ENCODE data around the gene GRIP1.

Gene GRIP1

GRCh38 chr12:66598608-66599007 is 80.3 kb downstream of the GRIP1 start:
- DNase-seq: no peak

DNA sequence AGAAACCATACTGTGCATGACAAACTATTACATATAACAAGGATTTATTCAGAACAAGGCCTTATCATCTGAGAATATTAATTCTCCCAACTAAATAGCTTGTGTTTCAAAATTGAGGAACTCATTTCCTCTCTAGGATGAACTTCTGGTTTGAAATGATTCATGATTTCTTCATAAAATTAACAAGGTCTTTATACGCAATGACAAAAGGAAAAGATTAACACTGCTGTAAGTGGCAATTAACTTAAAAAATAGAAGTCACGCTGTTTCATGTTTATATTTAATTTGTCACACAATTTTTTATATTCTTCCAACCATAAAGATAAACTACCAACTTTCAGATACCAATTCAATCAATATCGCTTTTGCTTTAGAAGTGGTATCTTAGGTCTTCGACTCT is 80.8 kb downstream of the GRIP1 start:
- no peak for DNase-seq

GRCh38 chr12:66596199-66596598 is 82.7 kb downstream of the GRIP1 start:
- DNase-seq: no peak

DNA sequence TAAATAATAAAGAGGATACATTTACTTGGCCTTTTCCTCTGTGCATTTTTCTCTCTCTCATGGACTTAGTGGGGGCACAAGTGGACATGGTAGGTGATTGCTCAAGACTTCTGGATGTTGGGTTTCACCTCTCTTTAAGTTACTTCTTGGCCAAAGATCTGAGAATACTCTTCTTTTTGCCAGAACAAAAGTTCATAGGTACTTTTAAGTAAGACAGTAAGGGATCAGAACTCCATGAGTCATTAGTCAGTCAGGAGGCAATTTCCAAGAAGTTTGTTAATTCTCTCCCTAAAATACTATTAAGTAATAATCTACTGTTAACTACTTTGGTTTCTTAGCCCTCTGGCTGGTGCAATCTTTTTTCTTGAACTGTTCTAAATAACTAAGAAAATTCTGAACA is 84.2 kb downstream of the GRIP1 start:
- DNase-seq: no peak

GRCh38 chr12:66590275-66590985 is 88.4 kb downstream of the GRIP1 start:
- no peak for DNase-seq

- no peak for DNase-seq
Measured at GRCh38 chr12:66589095-66589494, 89.8 kb downstream of the GRIP1 start.

DNA sequence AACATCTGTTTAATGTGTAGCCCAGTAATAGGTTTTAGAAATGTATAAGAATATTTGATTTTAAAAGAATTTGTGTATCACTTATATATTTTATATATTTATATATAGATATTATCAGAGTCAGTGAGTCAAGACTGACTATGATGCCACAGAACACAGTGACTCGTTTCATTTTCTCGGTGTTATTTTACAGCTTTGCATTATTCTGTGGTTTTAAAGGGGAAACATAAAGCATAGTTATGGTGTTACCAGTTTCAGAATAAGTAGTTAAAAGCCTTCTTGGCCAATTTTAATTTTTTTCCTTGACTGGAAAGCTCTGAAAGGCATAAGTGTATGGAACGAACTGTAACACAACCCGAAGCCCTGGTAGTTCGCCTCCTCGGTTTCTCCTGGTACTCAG is 91.0 kb downstream of the GRIP1 start:
- DNase-seq: no peak

DNA sequence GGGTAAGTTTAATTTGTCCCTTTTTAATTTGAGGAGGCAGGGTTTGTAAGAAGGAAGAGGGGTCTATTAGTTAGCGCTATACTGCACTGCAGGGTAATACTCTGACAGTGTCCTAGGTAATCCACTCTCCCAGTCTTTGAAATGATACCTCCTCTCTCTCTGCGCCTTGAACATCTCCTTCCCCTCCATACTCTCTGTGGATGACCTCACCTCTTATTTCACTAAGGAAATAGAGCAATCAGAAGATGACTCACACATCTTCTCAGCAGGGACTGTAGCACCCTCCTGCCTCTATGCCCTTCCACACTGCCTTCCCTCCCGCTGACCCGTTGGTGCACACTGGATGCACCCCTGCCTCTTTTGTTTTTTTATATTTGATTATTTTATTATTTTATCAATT is 94.2 kb downstream of the GRIP1 start:
- DNase-seq: no peak

- DNase-seq: no peak
Measured at GRCh38 chr12:66573605-66574004, 105.3 kb downstream of the GRIP1 start.

GRCh38 chr12:66572845-66573244 is 106.0 kb downstream of the GRIP1 start:
- no peak for DNase-seq

- no peak for DNase-seq
Measured at GRCh38 chr12:66571361-66571915, 107.4 kb downstream of the GRIP1 start.

DNA sequence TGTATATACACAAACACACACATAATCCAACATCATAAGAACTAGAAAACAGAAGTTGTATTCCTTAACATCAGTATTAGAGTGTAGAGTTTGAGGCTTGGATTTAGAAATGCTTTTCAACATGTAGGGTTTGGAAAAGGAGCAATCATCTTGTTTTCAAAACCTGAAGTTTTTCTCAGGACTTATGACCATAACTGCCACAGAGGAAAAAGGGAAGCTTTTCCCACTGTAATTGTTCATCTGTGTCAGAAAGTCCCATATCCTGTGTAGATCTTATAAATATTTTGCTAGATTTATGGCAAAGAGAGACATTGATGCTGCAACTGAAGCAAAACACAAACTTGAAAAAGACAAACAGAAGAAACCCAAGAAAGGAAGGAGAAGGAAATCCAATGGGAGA is 115.7 kb downstream of the GRIP1 start:
- DNase-seq: no peak

- no peak for DNase-seq
Measured at GRCh38 chr12:66555113-66555512, 123.8 kb downstream of the GRIP1 start.

- no peak for DNase-seq
Measured at GRCh38 chr12:66552716-66553115, 126.2 kb downstream of the GRIP1 start.

DNA sequence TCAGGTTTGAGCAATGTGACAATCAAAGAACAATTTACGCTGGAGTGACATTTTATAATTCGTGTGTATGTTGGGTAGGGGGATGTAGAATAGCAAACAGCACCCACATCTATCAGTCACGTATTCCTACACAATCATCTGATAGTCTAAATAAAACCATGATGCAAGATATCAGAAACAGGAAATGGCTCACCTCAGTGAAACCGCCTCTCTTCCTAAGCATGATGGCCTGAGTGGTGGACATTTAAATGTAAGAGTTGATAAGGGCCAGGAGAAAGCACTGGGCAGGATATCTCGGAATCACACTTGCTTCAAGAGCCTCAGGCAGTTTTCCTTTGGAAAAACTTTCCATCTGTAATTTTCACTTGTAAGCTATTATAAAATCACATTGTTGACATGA is 128.2 kb downstream of the GRIP1 start:
- DNase-seq: no peak

GRCh38 chr12:66549050-66549389 is 129.9 kb downstream of the GRIP1 start:
- DNase-seq: no peak

DNA sequence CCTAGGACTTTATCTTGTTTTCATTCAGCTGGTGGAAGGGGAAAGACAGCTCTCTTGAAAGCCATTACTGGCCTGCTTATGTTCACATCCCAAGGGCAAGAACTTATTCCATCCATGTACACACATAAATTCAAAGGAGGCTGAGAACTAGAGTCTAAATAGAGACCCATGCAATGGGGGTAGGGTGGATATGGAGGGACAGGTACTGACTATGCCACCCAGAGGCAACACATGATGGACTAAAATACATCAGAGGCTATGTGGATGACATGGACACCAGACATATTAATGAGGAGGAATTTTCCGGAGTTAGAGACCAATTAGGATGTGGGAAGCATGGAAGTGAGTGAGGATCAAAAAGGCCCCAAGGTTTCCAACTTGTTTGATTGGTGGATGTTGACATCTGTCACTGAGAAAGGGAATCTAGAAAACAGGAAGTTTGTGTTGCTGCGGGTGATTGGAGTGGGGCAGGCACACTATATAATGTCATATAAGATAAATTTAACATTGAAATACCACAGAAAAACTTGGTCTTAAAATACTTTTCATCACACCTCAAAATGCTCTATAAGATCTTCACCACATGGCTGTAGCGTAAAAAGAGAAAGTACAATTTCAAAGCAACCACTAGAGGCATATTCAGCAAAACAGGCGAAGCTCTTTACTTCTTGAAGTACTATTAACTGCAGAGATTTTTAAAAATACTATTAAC is 130.4 kb downstream of the GRIP1 start:
- DNase-seq: no peak

- DNase-seq: no peak
Measured at GRCh38 chr12:66541426-66541825, 137.4 kb downstream of the GRIP1 start.

- DNase-seq: no peak
Measured at GRCh38 chr12:66539431-66539830, 139.4 kb downstream of the GRIP1 start.

DNA sequence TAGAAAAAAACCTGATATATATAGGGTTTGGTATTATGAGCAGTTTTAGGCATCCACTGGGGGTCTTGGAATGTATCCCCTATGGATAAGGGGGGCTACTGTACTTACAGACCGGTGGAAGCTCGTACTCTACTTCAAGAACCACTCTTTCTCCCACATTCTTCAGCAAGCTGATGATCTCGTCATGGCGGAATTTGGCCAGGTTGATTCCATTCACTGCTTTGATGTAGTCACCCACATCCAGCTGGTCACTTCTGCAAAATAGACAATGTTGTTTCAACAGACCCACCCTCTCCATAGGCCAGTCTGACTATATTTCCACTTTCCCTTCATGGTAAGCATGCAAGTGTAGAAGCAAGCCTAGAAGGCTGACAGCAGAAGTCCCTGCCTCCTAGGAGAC is 139.9 kb downstream of the GRIP1 start:
- DNase-seq: no peak

DNA sequence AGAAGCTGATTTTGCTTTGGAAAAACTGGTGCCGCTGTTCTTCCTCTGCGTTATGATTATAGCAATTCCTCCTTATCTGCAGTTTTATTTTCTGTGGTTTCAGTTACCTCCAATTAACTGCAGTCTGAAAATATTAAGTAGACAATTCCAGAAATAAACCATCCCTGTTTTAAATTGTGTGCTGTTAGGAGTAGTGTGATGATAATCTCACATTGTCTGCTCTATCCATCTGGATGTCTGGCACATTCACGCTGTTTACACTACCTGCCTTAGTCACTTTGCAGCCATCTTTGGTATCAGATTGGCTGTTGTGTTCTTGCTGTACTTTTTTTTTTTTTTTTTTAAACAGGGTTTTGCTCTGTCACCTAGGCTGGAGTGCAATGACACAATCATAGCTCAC is 141.0 kb downstream of the GRIP1 start:
- no peak for DNase-seq

- DNase-seq: no peak
Measured at GRCh38 chr12:66533767-66534166, 145.1 kb downstream of the GRIP1 start.

- DNase-seq: no peak
Measured at GRCh38 chr12:66531766-66532165, 147.1 kb downstream of the GRIP1 start.

GRCh38 chr12:66529934-66530333 is 148.9 kb downstream of the GRIP1 start:
- no peak for DNase-seq

- no peak for DNase-seq
Measured at GRCh38 chr12:66516561-66516960, 162.3 kb downstream of the GRIP1 start.
